GM12865 (cell line): ENCODE measurements around the gene PDHB.

ENCODE experiments used
- DNase-seq: peaks from one replicate; pipeline ENCODE4 v3.0.0; 2010; ENCODE audit warnings: low read depth
- H3K4me3 ChIP-seq: 2 replicates; pipeline ENCODE4 v1.5.1; 2011; ENCODE audit warnings: mild to moderate bottlenecking, low read depth, low read length, control low read depth
- TF ChIP-seq, protein P1 (sequence below): IDR thresholded peaks from 2 replicates; pipeline ENCODE4 v1.5.1; 2011; ENCODE audit warnings: low read length, control low read depth, low read depth, inconsistent platforms; ENCODE audit not compliant: insufficient read depth; ENCODE audit errors: missing control alignments

The PDHB gene

GRCh38 chr3:58473275-58473674 is 39.6 kb upstream of the PDHB start:
- TF ChIP-seq, protein P1, sequence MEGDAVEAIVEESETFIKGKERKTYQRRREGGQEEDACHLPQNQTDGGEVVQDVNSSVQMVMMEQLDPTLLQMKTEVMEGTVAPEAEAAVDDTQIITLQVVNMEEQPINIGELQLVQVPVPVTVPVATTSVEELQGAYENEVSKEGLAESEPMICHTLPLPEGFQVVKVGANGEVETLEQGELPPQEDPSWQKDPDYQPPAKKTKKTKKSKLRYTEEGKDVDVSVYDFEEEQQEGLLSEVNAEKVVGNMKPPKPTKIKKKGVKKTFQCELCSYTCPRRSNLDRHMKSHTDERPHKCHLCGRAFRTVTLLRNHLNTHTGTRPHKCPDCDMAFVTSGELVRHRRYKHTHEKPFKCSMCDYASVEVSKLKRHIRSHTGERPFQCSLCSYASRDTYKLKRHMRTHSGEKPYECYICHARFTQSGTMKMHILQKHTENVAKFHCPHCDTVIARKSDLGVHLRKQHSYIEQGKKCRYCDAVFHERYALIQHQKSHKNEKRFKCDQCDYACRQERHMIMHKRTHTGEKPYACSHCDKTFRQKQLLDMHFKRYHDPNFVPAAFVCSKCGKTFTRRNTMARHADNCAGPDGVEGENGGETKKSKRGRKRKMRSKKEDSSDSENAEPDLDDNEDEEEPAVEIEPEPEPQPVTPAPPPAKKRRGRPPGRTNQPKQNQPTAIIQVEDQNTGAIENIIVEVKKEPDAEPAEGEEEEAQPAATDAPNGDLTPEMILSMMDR: no peak
- H3K4me3 ChIP-seq: no peak overlapping the region
- no peak for DNase-seq

DNA sequence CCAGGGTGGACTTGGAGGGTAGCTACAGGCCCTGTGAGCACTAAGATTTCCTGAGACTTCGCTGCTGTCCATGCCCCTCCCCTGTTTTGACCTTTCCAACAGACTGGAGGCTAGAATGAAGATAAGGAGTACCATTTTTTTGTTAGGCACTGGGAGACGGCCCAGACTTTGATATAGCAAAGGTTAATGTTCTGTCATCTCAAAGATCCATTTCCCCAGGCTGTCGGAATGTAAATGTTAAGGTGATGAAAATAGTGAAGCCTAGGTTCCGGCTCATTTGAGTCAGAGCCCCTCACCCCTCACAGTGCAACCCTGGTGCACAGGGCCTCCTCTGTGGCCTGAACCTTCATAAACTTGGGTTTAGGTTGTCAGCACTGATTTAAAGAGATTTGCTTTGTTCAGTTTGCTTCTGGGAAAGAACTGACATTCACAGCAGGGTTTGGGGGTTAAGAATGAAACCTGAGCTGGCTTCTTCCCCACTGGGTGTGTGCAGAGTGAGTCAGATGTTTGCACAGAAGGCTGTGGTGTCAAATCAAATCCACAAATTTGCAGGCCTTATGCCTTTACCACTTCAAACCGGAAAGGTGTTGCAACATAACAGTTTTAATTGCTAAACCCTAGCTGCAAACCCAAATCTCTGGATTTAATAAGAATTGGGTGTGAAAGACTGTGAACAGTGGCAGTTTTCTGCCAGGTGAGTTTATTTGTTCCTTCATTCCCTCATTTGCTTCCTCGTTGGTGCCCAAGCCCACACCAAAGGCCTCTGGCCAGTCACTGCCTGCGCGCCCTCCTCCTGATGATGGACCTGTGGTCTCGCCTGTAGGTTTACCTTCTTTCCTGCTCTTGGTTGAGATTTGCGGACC is 37.6 kb upstream of the PDHB start:
- TF ChIP-seq, protein P1: no peak
- no peak for DNase-seq
- H3K4me3 ChIP-seq: no peak overlapping the region

- TF ChIP-seq, protein P1: no peak
- no peak overlapping the region for H3K4me3 ChIP-seq
- no peak for DNase-seq
Observed at GRCh38 chr3:58470363-58471024, 36.9 kb upstream of the PDHB start.

GRCh38 chr3:58469096-58469495 is 35.5 kb upstream of the PDHB start:
- no peak overlapping the region for H3K4me3 ChIP-seq
- no peak for DNase-seq
- TF ChIP-seq, protein P1: no peak

- TF ChIP-seq, protein P1: no peak
Observed at GRCh38 chr3:58466899-58467563, 33.4 kb upstream of the PDHB start.

DNA sequence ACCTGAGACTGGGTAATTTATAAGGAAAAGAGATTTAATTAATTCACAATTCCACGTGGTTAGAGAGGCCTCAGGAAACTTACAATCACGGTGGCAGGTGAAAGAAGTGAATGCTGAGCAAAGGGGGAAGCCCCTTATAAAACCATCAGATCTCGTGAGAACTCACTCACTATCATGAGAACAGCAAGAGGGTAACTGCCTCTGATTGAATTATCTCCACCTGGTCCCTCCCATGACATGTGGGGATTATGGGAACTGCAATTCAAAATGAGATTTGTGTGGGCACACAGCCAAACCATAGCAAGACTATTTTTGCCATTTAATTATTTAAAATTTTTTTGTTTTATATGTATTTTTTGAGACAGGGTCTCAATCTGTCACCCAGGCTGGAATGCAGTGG is 31.2 kb upstream of the PDHB start:
- TF ChIP-seq, protein P1: no peak
- peak; percentile 9 for DNase-seq
- H3K4me3 ChIP-seq: no peak overlapping the region

More at GRCh38 chr3:58466899-58467563, 33.4 kb upstream of the PDHB start:
- no peak for DNase-seq
- no peak overlapping the region for H3K4me3 ChIP-seq
